UCSD-AML1 (cell line): Measurements from ENCODE around the gene QKI.
"Not testable (repeated sequence)": the region's sequence is repeated elsewhere in the genome, so short reads cannot be mapped to it uniquely, and the experiment has no call there.

Source experiments
- DNase-seq: peaks from one replicate; lab custom pipeline; 2025; ENCODE audit not compliant: unreplicated experiment; lab: John Stamatoyannopoulos, UW

The QKI gene

GRCh38 chr6:163438298-163438939 is 23.9 kb downstream of the QKI start:
- DNase-seq, result no peak

- DNase-seq, result no peak
Observed at GRCh38 chr6:163438940-163439335, 24.4 kb downstream of the QKI start.

GRCh38 chr6:163439390-163439789 is 24.9 kb downstream of the QKI start:
- not testable (repeated sequence) for DNase-seq

GRCh38 chr6:163439997-163440396 is 25.5 kb downstream of the QKI start:
- DNase-seq, result no peak

GRCh38 chr6:163442336-163442735 is 27.8 kb downstream of the QKI start:
- no peak for DNase-seq

GRCh38 chr6:163444077-163444476 is 29.6 kb downstream of the QKI start:
- DNase-seq, result no peak

GRCh38 chr6:163446549-163446948 is 32.0 kb downstream of the QKI start:
- no peak for DNase-seq

- no peak for DNase-seq
Observed at GRCh38 chr6:163449076-163449475, 34.6 kb downstream of the QKI start.

- DNase-seq, result no peak
Observed at GRCh38 chr6:163454425-163454824, 39.9 kb downstream of the QKI start.

- DNase-seq, result no peak
Observed at GRCh38 chr6:163455552-163455951, 41.0 kb downstream of the QKI start.

GRCh38 chr6:163457637-163458561 is 43.4 kb downstream of the QKI start:
- no peak for DNase-seq

GRCh38 chr6:163459007-163459406 is 44.5 kb downstream of the QKI start:
- DNase-seq, result no peak

- DNase-seq, result no peak
Observed at GRCh38 chr6:163459536-163459935, 45.0 kb downstream of the QKI start.

GRCh38 chr6:163460307-163460782 is 45.8 kb downstream of the QKI start:
- no peak for DNase-seq

- DNase-seq, result no peak
Observed at GRCh38 chr6:163461696-163462095, 47.2 kb downstream of the QKI start.

- DNase-seq, result no peak
Observed at GRCh38 chr6:163463180-163463579, 48.7 kb downstream of the QKI start.

GRCh38 chr6:163463795-163464194 is 49.3 kb downstream of the QKI start:
- no peak for DNase-seq

- no peak for DNase-seq
Observed at GRCh38 chr6:163466839-163467390, 52.4 kb downstream of the QKI start.

GRCh38 chr6:163468738-163469137 is 54.2 kb downstream of the QKI start:
- no peak for DNase-seq

GRCh38 chr6:163469459-163469985 is 55.0 kb downstream of the QKI start:
- no peak for DNase-seq

- no peak for DNase-seq
Observed at GRCh38 chr6:163470611-163471010, 56.1 kb downstream of the QKI start.

GRCh38 chr6:163474581-163474980 is 60.1 kb downstream of the QKI start:
- no peak for DNase-seq
